GM18498 (cell line): ENCODE results near the gene GPR33.
"Not testable (repeated sequence)": the region's sequence is repeated elsewhere in the genome, so short reads cannot be mapped to it uniquely, and the experiment has no call there.

Source experiments
- ATAC-seq: cut with Tn5 transposase; IDR thresholded peaks from one replicate; pipeline ENCODE4 v1.9.1; 2021; ENCODE audit warnings: mild to moderate bottlenecking, moderate library complexity; ENCODE audit not compliant: unreplicated experiment

The GPR33 gene

GRCh38 chr14:31462450-31462849 lies 25.4 kb downstream of the GPR33 start:
- ATAC-seq, result not testable (repeated sequence)

DNA sequence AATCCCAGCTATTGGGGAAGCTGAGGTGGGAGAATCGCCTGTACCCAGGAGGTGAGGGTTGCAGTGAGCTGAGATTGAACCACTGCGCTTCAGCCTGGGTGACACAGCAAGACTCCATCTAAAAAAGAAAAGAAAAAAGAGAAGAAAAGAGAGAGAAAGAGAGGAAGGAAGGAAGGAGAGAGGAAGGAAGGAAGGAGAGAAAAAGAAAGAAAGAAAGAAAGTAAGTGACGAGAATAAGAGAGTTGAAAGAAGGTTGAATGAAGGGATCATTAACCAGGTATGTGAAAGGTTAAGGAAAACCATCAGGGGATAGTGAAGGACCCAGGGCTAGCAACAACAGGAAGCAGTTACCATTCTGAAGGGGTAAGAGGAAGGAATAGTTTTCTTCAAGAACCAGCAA lies 26.3 kb downstream of the GPR33 start:
- ATAC-seq, result no peak

DNA sequence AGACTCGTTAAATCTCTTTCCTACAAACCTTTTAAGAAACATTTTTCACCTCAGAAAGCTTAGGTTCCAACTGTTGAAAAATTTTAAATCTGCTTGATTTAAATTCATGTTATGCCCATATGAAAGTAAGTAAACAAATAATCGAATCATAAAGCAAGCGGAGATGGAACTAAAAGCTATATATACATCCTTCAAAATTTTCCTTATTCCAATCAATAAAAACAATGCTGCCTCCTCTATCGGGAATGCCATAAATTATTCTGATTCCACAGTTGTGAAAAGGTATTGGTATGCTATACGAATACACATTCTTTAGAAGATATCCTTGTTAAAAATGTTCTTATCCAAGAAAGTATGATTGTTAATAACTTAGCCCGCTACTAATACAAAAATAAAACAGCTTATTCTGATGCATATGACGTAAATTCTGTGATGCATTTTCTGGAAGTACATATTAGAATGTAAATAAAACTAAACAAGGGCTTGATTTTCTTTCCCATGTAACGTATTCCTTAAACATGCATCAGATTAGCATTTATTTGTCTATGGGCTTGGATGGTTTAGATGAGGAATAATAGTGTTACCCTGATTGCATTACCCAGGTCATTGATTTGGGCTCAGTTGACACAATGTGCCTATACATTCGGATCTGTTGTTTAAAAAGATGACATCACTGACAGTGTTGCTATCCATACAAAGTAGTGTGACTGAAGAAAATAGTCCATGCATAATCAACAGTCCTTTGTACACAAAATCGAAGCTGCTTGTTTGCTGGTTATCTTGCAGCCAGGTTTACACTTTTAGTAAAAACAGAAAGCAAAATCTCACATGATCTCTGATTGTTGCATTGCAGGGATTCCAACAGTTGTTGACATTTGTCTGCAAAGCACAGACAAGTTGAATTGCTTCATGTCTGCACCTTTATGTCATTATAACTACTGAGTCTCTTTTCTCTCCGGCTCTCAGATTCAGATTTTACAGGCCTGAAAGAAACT lies 29.9 kb downstream of the GPR33 start:
- ATAC-seq, result no peak

DNA sequence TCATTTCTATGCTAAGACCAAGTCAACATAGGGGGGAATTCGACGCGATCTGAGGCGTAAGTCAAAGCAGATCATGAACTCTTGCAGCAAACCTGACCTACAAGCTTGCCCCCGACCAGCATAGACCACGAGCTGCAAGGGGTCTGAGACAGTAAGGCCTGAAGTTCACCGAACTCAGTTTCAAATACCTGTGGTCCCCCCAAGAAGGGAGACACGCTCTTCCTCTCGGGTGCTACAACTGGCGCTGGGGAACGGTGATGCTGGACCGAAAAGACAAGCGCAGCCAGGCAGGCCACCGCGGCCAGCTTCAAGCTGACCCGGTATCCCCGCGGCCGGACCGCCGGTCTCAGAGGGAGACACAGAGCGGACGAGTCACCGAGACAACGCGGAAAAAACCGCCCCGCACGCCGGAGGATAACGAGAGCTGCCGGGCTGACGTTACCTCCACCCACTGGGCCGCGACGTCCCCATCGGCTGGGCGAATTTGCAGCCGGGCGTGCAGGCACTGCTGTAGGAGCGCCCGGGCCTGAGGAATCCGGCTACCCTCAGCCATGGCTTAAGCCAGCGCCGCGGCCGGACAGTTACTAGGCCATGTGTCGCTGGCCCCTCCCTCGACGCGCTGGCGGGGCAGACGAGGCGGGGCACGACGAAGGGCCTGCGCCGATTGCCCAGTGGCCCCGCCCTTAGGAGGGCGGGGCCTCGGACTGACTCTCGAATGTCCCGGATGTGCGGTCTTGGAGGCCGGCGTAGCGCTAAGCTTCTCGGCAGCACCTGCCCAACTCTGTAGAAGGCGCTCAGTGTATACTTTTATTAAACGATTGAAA lies 30.8 kb downstream of the GPR33 start, which contains the start of gene DTD2:
Gene DTD2 (minus strand): TSS at position 666 of the 824 bp plus-strand sequence. CDS start 113 bp downstream, at position 553.
- ATAC-seq, result peak; percentile 99

DNA sequence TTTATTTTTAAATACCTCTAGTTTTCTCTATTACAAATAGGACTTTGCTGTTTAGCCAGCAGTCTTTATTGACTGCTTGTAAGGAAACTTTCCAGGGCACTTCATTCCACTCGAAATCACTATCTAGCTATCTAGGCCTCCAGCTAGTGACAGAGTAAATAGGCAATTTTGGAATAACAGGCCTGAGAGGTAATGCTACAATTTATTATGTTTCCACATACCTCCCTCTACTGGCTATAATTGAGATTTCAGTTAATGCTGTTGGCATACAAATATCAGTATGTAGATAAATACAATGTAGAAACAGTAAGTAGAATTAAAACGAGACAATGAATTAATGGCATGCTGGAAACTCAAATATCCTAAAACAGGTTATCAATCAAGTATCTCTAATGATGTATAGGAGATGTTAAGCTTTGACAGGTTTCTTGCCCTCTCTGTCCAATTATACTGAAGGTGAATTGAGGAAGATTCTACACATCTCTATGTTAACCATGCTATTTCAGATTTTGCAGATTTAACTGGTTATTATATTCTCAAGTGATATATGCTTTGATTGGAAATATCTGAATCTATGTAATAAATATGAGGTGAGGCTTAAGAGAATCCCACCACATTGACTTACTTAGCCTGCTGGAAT lies 37.7 kb downstream of the GPR33 start:
- no peak for ATAC-seq

- ATAC-seq, result no peak
Measured at GRCh38 chr14:31449136-31449535, 38.7 kb downstream of the GPR33 start.

DNA sequence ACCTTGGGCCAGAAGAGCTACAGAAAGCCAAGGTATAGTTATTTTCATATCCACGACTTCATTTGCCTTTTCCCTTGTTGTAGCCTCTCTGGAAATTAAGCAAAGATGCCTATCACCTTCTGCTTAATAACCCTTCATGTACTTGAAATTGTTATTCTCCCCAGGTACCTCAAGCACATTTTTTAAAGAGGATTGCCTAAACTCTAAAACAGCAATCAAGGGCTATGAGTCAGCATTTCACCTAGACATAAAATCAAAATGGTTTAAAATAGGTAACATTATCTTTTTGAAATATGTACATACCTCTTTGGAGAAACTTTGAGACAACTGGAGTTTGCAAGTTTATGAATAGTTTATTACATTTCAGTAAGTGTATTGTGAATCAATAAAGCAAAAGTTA lies 42.1 kb downstream of the GPR33 start:
- no peak for ATAC-seq

DNA sequence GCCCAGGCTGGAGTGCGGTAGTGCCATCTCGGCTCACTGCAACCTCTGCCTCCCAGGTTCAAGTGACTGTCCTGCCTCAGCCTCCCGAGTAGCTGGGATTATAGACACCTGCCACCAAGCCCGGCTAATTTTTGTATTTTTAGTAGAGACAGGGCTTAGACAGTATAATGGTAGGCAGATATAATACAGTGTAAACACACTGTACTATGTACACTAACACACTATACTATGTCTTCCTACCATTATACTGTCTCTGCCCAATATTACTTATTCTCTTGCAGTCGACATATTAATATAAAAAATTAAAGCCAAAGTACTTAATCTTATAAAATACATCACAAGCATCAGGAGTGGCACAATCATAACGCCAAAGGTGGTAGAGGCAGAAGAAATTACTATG lies 45.6 kb downstream of the GPR33 start:
- ATAC-seq, result no peak

GRCh38 chr14:31441273-31442111 lies 46.3 kb downstream of the GPR33 start:
- ATAC-seq, result no peak

DNA sequence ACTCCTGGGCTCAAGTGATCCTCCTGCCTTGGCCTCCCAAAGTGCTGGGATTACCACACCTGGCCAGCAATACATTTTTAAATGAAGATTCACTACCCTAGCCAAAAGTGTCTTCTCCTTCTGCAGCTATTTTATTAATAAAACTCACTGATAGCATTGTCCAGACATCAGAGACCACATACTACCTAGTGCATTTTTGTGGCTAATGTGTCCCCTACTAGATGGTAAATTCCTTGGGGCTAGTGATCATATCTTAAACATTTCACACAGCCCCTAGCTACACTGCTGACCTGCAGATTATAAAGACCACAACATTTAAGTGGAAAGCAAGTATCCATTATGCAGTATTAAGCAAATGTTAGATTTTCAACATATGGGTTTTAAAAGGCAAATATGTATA lies 47.6 kb downstream of the GPR33 start:
- ATAC-seq, result no peak

DNA sequence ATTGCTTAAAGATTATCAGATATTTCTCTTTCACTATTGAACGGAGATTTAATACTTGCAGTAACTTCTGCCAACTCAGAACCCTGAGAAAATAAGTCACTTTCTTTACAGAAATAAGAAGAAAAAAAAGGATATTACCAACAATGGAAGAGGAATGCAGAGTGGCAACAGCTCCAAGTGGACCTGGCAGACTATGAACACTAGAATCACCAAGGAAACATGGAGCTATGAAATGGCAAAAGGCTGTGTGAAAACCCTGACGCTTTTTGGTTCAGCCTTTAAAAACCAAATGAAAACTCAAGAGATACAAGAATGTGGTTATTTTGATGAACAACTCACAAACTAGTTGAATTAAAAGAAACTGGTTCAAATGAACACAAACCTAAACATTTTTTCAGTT lies 48.3 kb downstream of the GPR33 start:
- ATAC-seq, result no peak

GRCh38 chr14:31437045-31437691 lies 50.7 kb downstream of the GPR33 start:
- ATAC-seq, result not testable (repeated sequence)

GRCh38 chr14:31435276-31435675 lies 52.6 kb downstream of the GPR33 start:
- no peak for ATAC-seq
